NCI-H524 treated with DMSO at 0.1 percent for 48 hours (cell line): ENCODE measurements around the gene TMEM175.

Source experiments
- DNase-seq: peaks from one replicate; lab custom pipeline; 2025; lab: John Stamatoyannopoulos, UW

TMEM175 gene, protein sequence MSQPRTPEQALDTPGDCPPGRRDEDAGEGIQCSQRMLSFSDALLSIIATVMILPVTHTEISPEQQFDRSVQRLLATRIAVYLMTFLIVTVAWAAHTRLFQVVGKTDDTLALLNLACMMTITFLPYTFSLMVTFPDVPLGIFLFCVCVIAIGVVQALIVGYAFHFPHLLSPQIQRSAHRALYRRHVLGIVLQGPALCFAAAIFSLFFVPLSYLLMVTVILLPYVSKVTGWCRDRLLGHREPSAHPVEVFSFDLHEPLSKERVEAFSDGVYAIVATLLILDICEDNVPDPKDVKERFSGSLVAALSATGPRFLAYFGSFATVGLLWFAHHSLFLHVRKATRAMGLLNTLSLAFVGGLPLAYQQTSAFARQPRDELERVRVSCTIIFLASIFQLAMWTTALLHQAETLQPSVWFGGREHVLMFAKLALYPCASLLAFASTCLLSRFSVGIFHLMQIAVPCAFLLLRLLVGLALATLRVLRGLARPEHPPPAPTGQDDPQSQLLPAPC

DNA sequence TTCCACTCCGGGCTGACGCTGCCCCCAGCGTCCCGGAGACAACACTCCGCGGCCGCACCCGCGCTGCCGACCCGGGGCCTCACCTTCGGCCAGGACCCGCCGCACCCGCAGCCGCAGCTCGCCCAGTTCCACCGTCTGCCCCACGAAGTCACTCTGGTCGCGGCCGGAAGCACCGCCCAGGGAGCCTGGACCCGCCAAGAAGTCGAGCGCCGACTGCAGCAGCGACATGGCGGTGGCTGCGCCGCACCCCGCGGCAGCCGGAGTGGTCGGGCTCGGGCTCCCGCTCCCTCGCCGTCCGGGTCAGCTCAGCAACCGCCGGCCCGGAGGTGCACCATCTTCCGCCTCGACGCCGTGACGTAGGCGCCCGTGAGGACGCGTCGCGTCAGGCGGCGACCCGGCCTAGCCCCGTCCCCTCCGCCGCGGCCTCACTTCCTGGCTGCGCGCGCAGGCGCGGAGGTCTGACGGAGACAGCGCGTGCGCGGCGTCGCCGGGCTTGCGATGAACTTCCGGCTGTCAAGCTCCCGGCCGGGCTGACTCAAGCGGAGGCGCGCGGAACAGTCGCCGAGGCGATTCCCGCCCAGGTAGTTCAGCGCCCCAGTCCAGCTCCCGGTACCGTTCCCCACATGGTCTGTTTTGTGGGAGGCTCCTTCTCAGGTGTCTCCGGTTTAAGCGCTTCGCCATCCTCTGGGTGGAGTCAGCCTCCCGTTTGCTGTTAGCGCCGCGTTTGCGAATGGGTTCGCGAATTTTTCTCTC, at the start of gene TMEM175, which contains the start of gene GAK:
TSS of gene TMEM175 (plus strand) at position 501 of the 753 bp plus-strand sequence. CDS start 15,280 bp downstream, outside the sequence.
TSS of gene GAK (minus strand) at position 357 of the 753 bp plus-strand sequence. CDS start at position 228, 129 bp downstream.
- peak; percentile 15 for DNase-seq

DNA sequence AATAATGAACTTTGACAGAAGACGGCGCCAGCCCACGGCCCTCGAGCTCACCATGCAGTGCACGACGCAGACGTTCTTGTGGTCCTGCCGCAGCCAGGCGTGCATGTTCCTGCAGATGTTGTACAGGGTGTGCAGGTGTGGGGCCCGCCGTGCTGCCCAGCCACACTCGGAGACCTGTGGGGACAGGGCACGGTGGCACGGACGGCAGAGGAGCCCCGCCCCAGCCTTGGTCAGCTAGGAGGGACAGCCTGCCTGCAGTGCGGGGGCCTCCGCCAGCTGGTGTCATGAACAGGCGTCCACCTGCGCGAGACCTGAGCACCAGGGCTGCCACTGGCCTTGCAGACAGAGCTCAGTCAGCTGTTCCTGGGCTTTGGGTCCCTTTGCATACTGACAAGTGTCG, 49.6 kb upstream of the TMEM175 start:
- no peak for DNase-seq

DNA sequence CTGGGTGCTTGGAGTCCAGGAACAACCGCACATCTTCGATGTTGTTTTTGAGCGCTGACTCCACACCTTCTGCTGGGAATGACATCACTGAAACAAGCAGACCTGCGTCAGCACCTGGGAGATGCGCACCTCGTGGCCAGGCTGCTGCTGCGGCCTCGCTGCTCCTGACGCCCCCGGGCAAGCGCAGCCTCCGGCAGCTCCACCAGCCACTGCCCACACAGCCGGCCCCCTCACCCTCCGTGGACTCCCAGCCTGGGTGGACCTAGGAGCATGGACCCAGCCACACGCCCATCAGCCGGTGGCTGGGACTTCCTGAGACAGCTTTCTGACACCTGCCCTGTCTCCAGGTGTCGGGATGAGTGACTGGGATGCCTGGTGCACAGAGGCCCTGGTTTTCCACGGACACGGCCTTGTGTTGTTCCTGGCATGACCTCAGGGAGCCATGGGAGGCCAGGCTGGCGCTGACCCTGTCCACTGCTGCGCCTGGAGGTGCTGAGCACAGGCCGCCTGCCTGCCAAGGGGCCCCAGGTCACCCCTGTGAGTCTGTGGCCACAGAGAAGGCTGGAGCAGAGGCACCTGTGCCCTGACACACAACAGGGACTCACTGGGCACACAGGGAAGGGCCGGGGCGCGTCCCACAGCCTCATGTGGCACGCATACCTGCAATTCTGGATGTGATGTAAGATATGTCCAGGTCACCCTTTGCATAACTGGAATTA, 48.7 kb upstream of the TMEM175 start:
- no peak for DNase-seq

DNA sequence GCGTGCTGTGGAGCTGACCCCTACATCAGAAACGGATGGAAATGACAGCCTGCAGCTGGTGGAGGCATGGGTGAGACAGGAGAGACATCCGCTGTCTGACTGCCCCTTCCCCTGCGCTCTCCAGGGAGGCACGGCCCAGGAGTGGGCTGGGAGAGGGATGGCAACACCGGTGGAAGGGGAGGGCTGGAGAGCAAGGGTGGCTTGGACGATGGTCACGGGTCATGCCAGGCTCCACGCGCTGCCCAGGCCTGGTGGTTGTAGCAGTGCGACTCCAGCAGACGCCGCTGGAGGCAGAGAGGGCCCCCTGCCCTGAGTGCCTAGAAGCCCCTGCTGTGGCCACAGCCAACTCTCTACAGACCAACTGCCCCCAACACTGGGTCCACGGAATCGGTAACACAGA, 48.0 kb upstream of the TMEM175 start:
- no peak for DNase-seq

DNA sequence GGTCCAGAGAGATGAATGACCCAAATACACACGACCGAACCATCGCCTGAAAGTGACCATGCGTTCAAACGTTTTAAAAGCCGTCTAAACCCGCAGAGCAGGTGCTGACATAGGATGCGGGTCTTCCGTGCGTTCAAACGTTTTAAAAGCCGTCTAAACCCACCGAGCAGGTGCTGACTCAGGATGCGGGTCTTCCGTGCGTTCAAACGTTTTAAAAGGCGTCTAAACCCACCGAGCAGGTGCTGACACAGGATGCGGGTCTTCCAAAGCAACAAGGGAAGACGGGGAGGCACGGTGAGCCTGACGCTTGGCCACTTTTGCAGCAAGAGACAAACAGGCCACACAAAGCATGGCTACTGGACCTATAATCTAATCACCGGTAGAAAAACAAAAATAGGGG, 47.4 kb upstream of the TMEM175 start:
- no peak for DNase-seq

DNA sequence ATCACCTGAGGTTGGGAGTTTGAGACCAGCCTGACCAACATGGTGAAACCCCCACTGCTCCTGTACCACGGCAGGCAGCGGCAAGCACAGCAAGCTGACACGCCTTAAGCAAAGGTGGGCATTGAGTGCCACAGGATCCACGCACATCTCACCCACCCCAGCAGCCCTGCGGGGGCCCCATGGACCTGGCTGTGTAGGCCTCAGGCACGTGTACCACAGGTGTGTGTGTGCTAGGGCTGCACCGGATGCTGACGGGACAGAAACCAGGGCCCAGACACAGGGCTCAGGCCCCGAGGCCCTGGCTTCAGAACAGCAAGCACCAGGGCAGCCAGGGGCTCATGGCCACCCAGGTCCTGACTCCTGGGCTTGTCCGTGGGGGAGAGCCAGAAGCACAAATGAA, 46.9 kb upstream of the TMEM175 start:
- no peak for DNase-seq

DNA sequence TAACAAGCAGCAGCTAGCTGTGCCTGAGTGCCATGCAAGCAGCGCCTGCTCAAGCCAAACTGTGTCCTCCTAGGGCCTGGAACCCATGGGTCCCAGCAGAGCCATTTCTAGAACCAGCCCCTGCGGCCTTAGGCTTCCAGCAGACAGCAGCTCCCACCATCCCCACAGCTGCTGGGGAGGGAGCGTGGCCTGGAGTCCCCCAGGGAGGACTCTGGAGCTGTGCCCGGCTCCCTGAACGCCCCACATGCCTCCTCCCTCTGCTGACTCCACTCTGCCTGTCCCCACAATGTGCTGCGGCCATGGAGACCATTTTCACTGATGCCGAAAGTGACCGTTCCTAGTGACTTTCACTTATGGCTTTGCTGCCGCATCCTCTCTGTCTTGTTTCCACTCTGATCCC, 46.0 kb upstream of the TMEM175 start:
- DNase-seq = no peak

DNA sequence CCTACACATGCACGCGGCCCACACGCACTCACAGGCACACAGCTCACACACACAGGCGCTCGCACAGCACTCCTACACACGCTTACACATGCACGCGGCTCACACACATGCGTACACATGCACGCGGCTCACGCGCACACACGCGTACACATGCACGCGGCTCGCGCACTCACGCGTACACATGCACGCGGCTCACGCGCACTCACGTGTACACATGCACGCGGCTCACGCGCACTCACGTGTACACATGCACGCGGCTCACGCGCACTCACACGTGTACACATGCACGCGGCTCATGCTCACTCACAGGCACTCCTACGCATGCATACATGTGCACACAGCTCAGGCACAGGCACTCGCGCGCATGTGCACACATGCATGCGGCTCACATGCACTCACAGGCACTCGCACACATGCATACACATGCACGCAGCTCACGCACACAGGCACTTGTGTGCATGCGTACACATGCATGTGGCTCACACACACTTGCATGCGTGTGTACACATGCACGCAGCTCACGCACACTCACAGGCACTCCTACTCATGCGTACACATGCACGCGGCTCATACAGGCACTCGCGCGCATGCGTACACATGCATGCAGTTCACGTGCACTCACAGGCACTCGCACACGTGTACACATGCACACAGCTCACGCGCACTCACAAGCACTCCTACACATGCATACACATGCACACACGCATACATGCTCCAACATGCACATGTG, 45.1 kb upstream of the TMEM175 start:
- no peak for DNase-seq

DNA sequence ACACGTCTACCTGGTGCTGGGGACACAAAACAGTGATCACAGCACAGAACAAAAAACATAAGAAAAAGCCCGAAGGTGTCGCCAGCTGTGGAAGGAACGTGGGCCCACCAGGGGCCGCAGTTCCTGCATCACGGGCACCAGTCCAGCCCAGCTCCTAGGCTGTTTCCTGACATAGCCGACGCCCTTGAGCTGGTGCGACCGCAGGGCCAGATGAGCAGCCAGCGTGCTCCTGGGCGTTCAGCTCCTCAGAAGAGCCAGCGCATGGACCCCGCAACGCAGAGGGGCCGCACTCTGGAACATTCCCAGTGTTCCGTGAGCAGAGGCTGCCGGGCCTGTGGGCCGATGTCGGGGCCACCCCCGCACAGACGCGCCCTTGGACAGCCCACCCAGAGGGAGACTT, 44.2 kb upstream of the TMEM175 start:
- no peak for DNase-seq

DNA sequence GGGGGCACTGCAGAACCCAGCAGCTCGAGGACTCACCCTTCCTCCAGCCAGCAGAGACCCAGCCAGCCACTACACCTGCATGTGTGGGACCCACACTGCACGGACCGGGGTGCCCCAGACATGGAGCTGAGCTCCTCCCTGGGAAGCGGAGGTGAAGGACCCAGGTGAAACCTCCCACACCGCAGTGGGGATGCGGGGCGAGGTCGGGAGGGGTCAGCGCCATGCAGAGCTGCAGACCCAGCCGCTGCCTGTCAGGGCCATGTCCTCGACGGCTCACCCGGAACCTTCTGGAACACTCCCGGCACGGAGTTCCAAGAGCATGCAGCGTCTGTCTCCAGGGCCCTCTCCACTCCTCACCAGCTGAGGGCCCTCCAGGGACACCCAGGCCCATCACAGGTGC, 42.7 kb upstream of the TMEM175 start:
- no peak for DNase-seq

DNA sequence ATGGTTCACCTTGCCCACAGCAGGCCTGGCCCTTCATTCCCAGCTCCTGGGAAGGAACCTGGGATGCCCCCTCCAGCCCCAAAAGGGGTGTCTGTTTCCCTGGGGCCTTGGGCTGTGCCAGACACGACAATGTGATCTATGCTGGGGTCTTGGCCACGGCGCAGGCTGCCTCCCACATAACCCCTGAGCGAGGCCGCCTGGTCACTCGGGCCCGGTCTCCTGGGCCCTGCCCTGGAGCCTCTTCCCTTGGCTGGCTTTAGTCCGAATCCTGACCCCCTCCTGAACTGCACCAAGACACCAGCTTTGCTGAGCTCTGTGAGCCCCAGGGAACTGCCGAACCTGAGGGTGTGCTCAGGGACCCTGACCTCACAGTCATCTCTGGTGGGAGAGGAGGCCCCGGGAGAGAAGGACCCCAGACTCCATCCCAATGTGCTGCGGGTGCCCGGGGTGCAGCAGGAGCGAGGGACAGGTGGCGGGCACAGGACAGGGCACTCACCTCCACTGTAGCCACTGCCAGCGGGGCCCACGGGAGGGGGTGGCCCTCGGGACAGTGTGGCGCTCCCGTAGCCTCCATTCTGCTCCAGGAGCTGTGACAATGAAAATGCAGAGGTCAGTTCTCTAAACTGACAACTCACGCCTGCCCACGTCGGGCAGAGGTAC, 42.1 kb upstream of the TMEM175 start:
- DNase-seq = no peak

DNA sequence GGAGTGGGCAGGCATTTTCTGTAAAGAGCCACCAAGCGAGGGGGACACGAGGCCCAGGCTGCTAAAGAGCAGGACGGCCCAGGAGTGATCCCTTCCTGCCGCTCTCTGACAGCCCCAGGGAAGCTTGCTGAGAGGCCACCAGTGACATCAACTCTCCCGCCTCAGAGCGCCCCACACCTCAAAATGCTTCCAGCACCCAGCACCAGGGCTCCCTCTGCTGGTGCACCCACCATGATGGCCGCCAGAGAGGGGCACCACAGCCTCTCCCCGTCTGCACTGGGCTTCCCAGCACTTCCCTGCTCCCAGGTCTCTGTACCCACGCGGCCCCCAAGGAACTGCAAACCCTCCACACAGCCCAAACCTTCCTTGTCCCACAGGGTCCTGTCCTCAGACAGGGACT, 40.5 kb upstream of the TMEM175 start:
- no peak for DNase-seq

DNA sequence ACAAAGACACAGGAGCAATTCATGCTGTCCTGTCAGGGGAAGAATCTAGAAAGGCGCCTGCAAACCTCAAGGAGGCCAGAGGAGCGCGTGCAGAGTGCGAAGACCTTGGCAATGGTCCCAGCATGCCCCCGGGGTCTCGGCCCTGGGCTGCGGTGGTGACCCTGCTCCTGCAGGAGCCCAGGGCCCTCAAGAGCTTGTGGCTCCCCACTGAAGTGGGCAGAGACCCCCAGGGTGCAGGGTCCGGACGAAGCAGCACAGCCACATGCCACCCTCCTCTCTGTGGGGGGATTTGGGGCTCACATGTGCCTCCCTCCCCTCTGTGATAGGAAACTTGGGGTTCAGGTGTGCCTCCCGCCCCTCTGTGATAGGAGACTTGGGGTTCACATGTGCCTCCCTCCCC, 39.5 kb upstream of the TMEM175 start:
- no peak for DNase-seq

DNA sequence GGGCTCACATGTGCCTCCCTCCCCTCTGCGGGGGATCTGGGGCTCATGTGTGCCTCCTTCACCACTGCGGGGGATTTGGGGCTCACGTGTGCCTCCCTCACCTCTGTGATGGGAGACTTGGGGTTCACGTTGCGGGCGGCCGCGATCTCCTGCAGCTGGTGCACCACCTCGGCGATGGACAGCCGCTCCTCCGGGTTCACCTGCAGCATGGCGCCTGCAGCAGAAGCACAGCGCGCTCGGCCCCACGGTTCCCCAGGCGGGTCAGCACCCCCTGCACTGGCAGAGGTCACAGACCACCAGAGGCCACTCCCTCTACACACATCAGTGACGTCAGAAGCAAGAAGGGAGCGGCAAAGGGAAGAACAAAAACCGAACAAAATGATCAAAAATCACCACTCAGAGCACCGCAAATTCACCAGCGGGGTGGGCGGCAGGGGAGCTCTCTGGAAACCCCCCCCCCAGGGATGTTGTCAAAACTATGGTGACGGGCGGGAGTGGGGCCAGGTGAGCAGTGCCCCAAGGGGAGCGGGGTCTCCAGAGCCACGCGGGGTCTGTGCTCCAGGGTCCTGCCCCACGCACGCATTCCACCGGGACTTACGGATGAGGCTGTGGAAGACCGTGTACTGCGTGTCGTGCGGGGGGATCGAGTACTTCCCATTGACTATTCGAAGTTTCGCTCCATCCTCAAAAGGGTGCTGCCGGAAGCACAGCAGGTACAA, 38.8 kb upstream of the TMEM175 start:
- no peak for DNase-seq

DNA sequence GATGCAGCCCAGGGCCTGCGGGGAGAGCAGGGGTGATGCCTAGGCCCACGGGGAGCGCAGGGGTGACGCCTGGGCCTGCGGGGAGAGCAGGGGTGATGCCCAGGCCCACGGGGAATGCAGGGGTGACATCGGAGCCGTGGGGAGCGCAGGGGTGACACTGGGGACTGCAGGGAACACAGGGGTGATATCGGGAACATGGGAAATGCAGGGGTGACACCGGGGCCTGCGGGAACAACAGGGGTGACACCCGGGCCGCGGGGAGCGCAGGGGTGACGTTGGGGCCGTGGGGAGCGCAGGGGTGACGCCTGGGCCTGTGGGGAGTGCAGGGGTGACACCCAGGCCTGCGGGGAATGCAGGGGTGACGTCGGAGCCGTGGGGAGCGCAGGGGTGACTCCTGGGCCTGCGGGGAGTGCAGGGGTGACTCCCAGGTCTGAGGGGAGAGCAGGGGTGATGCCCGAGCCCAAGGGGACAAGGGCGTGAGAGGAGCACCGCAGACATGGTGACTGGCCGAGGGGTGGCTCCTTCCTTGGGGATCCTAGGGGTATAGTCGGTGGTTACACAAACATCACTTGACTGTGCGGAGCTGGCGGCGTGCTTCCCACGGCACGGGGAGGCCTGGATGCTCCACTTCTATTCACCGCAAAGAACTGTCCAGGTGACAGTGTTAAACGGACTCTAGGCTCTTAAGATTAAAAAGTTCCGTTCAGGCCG, 38.1 kb upstream of the TMEM175 start:
- no peak for DNase-seq

DNA sequence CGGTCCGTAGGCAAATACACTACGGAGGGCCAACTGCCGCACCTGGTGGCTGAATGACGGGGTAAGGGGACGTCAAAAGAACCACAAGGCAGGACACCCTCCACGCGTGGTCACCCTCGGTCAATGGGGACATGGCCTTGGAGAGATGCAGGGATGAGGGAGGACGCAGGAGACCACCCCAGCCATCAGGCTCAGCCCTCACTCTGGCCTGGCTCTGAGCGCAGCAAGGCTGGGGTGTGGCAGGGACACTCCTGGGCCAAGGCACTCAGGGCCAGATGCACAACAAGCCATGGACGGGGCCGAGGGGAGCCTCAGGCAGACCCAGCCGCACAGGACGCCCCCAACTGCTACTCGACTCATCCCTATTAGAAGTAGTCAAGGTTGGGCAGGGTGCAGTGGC, 36.7 kb upstream of the TMEM175 start:
- DNase-seq = no peak

DNA sequence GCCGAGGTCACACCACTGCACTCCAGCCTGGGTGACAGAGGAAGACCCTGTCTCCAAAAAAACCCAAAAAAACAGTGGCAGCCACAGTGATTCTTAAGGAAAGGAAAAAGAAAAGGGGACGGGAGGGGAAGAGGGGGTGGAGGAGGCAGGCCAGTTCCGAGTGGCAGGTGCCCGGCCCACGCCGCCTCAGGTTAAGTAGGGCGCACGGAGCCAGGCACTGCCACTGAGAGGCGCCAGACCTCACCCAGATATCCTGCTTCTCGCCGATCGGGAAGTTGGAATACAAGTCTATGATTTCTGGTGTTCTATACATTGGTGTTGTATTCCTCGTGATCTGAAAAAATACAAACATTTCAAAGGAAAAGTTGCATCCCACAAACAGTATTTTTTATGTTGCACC, 36.0 kb upstream of the TMEM175 start:
- no peak for DNase-seq

DNA sequence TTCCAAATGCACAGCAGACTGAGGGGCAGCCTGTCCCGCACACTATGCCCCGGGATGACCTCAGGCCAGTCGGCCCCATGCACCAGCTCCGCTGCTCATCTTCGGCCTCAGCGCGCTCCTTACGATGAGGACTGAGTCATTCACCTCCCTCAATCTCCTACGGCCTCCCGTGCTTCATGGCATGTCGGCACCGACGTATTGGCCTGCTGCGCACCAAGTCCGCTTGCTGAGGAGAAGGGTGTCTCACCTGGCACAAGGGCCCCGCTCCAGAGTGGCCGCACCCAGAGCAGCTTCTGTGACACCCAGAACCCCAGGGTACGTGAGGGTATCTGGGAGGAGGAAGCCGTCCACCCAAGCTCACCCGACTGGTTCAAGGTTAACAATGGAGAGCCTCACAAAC, 35.6 kb upstream of the TMEM175 start:
- no peak for DNase-seq

DNA sequence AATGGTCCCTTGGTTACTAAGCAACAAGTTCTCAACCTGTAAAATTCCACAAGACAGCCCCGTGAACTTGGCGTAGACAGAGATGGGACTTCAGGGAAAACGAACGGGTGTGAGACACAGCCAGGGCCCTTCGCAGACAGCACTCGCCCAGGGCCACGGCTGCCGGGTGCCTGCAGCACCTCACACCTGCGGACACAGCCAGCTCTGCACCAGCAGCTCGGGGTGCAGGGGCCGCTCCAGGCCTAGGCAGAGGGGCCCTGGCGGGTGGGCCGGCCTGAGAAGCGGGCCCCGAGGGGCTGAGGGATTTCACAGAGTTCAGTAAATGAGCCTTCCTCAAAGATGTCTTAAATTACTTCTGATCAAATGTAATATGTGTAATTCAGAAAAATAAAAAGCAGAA, 34.1 kb upstream of the TMEM175 start:
- no peak for DNase-seq
